DMS114 treated with DMSO at 0.1 percent for 48 hours (cell line): Measurements from ENCODE around the gene PLEKHN1.
"Not testable (repeated sequence)": the region's sequence is repeated elsewhere in the genome, so short reads cannot be mapped to it uniquely, and the experiment has no call there.

Source experiments
- DNase-seq: peaks from one replicate; lab custom pipeline; 2025; ENCODE audit not compliant: unreplicated experiment; lab: John Stamatoyannopoulos, UW

Gene PLEKHN1

DNA sequence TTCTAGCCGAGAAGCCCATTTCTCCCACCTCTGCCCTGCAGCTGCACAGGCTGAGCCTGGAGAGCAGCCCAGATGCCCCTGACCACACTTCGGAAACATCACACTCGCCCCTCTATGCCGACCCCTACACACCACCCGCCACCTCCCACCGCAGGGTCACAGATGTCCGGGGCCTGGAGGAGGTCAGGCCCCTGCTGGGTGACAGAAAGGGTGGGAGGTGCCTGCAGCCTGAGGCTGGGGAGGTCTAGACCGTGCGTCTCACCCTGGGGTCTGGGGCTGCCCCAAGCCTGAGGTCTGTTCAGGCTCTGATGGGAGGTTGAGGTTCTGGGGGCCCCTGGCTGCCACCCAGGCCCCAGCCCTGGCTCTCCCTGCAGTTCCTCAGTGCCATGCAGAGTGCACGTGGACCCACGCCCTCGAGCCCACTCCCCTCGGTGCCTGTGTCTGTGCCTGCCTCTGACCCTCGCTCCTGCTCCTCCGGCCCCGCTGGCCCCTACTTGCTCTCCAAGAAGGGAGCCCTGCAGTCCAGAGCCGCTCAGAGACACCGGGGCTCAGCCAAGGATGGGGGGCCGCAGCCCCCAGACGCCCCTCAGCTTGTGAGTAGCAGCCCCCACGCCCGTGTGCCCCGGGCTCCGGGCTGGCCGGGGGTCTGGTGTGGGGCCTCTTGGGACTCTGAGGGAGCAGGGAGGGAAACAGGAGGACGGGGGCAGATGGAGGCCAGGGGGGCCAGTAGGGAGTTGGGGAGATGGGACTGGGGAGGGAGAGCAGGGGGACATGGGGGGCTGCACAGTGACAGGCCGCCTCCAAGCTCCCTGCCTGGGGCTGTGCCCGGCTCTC is 7.4 kb downstream of the PLEKHN1 start:
- no peak for DNase-seq

DNA sequence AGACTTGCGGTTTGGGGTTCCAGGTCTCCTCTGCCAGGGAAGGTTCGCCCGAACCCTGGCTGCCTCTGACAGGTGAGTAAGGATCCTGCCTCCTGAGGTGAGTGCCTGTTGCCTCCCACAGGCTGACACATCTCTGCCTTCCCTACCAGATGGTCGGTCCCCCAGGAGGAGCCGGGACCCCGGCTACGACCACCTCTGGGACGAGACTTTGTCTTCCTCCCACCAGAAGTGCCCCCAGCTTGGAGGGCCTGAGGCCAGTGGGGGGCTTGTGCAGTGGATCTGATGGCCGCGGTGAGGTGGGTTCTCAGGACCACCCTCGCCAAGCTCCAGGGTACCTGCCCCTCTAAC is 8.0 kb downstream of the PLEKHN1 start:
- no peak for DNase-seq

DNA sequence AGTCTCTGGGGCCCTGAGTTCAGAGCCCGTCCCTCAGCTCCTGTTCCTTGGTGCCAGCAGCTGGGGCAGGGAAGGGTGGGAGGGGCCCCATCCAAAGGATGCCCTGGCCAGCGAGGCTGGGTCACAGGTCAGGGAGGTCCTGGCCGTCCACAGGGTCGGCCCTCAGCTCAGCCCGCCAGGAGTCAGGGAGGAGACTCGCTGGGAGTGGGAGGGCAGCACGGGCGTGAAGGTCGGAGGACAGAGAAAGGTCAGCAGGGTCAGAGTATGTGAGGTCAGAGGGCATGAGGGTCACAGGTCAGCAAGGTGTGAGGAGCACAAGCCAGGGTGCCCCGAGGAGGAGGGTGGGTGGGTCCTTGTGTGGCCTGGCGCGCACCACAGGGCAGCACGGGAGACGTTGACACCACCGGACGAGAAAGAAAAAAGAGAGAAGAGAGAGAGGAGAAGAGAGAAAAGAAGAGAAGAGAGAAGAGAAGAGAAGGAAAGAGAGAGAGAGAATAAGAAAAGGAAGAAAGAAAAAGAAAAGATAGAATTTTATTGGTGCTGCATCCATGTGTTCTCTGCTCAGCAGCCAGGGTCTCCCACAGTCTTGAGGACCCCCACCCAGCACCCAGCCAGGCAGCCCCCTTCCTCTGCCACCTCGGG is 8.5 kb downstream of the PLEKHN1 start:
- no peak for DNase-seq

DNA sequence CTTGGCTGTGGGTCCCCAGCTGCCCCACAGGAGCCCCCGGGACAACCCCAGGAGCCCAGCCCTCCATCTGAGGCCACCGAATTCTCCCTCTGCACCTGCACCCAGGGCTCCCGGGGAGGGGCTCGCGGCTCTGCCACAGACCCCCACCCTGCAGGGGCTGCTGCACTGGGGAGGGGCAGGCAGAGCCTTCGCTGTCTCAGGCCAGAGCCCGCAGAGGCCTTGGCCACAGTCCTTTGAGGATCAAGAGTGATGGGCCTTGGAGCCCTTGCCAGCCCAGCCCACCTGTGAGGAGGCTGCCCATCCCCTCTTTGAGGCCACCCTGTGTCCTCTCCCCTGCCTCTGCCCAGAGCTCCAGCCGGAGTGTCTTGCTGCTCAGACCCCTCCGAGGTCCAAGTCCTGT is 9.1 kb downstream of the PLEKHN1 start:
- DNase-seq = no peak

DNA sequence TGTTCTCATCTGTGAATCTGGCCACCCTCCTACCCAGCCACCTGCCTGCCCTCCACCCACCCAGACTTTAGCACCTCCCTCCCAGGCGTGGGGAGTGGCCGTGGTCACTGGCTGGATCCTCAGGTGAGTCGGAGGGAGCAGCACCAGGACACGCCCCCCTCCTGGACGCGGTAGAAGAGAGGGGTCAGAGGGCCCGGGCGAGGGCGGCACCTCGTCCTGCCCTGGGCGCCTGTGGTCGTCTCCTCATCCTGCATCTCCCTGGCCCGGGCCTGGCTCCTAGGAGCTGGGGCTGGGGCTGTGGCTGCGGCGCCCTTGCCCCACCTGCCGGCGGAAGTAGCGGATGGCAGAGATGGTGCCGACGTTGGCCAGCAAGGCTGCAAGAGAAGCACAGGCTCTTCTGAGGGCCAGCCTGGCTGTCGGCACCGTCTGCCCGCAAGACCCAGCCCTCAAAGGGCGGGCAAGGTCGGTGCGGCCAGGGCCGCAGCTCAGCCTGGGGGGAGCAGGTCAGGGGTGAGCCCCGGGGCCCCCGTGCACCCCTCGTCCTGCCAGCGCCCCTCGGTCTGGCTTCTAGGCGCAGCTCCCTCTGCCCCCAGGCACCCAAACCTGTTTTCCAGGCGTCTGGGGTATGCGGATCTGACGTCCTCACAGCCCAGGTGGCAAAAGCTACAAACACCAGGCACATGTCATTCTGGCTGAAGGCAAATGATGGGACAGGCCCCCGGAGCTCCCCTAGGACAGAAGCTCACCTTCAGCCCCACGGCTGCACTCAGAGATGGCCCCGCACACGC is 9.8 kb downstream of the PLEKHN1 start:
- DNase-seq = peak; percentile 63

DNA sequence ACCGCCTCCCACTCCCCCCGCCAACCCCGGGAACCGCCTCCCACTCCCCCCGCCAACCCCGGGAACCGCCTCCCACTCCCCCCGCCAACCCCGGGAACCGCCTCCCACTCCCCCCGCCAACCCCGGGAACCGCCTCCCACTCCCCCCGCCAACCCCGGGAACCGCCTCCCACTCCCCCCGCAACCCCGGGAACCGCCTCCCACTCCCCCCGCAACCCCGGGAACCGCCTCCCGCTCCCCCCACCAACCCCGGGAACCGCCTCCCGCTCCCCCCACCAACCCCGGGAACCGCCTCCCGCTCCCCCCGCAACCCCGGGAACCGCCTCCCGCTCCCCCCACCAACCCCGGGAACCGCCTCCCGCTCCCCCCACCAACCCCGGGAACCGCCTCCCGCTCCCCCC is 10.5 kb downstream of the PLEKHN1 start:
- DNase-seq = not testable (repeated sequence)

DNA sequence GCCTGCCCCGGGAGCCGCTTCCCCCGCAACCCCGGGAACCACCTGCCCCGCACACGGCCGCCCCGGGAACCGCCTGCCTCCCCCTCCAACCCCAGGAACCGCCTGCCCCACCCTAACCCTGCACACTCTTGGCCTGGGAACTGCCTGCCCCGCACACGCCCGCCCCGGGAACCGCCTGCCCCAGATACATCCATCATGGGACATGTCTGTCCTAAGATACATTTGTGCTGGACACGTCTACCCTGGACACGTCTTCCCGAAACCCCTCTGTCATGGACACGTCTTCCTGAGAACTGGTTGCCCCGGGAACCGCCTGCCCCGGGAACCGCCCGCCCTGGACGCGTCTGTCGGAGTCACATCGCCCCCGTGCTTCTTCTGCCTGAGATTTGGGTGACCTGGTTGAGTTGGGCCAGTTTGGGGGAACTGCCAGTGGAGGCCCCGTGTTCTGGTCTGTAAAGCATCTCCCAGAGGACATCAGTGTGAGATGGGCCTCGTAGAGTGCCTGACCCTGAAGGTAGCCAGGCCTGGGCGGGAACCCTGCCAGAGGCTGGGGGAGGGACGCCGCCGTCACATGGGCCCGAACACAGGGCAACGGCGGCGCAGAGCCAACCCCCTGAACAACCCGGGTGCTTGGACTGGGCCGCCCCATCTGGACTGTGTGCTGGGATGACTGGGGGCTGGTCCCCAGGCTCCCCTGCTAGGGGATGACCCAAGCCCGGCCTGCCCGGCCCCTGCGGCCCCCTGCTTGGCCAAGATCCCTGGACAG is 12.0 kb downstream of the PLEKHN1 start:
- DNase-seq = no peak

DNA sequence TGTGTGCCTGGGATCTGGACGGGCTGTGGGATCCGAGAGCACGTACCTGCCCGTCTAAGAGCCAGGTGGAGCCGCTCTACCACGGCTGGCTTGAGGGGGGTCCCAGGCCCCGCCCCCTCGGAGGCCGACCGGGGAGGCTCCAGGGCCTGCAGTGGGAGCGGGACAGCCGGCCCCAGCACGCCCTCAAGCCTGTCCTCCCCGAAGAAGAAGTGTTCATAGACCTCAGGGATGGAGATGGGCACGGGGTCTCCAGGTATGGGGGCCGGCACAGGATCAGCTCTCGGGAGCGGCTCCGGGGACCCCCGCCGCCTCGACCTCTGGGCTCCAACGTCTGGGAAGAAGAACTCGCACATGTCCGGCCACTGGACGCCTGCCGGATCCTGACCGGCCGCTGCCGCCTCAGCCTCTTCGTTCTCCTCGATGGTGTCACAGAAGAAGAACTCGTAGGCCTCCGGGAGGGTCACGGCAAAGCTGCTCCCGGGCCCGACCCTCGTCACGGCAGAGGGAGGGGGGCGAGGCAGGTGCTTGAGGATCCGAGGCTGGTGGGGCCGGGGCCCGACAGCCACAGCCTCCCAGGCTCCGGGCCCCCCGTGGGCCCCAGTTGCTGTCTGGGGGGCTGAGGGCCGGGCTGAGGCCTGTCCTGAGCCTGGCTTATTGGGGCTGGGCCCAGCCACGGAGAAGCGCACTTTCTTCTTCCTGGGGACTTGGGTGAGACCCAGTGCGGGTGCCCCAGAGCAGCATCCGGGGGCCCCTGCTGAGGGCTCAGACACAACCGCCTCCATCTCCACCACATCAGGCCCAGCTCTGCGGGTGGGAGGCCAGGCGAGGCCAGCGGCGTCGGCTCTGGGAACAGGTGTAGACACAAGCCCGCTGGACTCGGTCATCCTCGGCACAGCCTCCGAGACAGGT is 12.8 kb downstream of the PLEKHN1 start:
- DNase-seq = no peak

DNA sequence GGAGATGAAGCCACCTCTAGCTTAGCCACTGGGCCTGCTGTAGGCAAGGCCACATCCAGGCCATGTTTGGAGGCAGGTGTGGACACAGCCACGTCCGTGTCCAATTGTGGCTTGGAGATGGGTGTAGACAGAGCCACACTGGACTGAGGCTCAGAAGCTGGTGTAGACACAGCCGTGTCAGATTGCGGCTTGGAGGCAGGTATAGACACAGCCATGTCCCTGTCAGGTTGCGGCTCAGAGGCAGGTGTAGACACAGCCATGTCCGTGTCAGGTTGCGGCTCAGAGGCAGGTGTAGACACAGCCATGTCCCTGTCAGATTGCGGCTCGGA is 13.4 kb downstream of the PLEKHN1 start:
- no peak for DNase-seq

DNA sequence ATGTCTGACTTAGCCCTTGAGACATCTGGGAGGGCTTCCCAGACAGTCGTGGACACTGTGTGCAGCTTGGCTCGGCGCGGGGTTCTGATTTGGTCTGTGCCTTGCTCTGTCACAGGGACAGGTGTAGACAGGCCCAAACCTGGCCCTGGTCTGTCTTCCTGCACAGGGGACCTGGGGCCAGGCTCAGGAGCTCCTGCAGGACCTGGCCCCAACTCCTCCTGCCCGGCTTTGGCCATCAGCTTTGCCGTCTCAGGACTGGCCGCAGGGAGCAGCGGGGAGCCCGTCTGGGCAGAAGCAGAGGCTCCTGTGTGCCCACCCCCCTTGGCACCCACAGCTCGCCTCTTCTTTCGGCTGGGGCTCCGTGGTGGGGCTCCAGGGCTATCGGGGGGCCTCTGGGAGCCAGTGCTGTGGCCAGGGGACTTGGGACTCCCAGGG is 13.9 kb downstream of the PLEKHN1 start:
- no peak for DNase-seq

DNA sequence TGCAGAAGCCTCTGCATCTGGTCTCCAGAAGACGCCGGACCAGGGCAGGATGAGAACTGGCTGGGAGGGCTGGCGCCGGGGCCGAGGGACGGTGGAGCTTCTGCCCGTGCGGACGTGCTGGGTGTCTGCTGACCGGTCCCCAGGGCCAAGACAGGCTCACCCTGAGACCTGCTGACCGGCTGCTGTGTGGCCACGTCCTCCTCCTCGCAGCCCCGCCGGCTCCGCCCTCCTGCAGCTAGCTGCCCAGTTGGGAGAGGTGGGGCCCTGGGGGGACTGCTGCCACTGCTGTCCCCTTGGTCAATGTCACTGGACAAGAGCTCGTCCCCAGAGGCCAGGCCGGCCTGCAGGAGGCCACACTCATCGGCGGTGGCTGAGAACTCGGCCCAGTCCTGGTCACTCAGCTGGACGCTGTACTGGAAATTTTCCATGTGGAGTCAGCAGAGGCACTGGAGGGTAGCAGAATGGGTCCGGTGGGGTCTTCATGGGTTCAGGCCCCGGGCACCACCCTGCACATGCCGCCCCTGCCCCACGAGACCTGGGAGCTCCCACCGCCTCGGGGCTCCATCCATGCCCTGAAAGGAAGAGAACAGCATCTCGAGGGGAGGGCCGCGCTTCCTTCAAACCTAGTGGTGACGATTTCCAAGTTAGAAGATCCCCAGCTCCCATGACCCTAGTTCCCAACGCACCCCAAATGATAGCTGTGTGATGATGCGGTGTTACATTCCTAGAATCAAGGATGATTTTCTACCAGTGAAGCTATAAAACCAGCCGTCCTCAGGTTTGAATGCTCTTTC is 14.5 kb downstream of the PLEKHN1 start:
- DNase-seq = no peak

DNA sequence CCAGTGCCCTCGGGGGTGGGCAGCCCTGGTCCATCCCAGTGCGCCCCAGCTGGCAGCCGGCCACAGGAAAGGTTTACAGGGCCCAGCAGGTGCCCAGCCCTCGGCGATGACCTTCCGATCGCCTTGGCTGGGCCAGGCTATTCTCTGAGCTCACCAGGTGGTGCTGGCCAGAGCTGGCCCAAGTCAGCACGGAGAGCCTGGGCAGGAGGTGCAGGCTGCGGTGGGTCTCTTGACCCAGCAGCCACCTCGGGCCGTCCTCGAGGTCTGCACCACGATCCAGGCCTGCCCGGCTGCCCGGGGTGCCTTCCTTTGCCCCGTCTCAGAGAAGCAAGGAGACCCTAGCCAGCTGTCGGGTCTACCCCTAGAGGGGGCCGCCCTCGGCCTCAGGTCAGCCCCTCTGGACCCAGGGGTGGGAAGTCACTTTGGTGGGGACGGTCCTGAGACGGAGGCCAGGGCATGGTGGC is 15.2 kb downstream of the PLEKHN1 start:
- DNase-seq = no peak

DNA sequence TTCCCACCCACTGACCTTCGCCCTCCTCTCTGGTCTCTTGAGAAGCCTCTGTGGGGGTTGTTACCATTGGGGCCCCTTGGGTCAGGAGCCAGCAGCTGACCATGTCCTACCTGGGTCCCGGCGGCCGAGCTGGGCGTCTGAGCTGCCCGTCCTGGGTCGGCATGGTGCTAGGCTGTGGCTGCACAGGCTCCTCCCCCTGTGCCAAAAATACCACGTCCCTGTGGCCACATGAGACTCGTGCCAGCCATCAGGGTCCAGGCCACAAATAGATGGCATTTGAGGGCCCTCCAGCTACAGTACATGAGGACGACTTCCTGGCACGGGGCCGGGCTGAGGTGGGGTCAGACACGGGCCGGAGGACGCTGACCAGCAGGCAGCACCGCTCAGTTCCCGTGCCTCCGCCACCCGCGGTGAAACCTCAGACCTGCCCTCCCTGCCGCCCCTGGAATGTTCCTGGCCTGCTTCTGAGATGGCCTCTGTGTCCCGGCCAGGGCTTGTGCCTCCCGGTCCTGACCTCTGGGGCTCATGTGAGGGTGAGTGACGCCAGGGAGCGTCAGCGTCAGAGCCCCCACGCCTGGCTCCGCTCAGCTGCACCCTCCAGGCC is 15.8 kb downstream of the PLEKHN1 start, which contains the start of gene PERM1:
TSS of gene PERM1 (minus strand) at position 139 of the 604 bp plus-strand sequence. CDS start 1,064 bp downstream, outside the sequence.
- no peak for DNase-seq

DNA sequence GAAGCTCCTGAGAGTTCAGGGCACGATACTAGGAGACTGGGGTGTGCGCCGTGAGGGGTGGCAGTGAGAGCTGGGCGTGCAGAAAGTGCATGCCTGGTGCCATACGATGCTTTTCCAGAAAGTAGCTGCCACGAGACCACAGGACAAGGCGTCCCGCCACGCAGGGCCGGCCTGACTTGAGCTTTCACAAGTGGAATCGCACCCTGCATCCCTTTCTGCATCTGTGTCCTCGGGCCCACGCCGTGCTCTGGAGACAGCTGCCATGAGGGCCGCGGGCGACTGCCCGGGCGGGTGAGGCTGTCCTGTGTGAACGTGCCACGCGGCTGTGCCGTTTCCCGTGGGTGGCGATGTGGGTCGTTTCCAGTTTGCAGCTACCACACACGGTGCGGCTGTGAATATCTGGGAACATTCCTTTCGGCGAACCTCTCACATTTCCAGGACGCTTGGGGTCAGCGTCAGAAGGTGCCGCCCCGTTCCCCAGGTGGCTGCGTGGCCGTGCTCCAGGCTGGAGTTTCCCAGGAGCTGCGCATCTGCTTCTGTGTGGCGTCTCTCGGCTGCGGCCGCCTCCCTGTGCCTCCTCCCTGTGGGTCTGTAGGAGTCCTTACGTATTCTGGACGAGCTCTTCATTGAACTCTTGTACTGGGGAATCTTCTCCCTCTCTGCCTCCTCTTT is 16.6 kb downstream of the PLEKHN1 start:
- no peak for DNase-seq

DNA sequence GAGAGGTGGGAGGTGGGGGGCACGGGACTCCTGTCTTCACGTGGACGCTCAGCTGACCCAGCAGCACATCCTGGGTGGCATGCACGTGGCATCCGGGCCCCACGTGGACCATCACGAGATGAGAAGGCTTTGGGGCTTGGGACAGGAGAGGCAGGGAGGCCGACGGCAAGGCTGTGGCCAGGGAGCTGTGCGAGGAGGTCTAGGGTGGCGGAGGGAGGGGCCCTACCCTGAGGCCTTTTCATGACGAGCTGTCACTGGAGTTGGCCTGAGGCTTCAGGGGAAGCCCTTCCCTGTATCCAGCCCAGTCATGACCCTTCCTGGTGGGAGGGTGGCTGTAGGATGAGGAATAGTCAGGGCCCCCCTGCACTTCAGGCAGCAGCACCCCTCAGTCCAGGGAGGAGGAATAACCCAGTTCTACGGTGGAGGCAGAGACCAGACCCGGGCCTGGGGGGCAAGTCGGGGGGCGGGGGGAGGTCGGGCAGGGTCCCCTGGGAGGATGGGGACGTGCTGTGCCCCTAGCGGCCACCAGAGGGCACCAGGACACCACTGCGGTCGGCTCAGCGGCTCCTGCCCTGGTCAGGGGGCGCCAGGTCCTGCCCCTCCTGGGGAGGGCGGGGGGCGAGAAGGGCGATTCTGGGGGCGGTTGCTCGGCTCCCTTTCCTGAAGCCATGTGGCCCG is 17.7 kb downstream of the PLEKHN1 start:
- no peak for DNase-seq

DNA sequence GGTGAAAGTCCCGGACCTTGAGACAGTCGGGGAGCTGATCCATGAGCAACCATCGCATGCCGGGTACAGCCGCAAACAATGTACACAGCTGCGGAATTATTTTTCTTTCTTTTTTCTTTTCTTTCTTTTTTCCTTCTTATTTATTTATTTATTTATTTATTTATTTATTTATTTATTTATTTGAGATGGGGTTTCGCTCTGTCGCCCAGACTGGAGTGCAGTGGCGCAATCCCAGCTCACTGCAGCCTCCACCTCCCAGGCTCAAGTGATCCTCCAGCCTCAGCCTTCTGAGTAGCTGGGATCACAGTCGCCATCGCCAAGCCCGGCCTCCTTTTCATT is 18.2 kb downstream of the PLEKHN1 start:
- no peak for DNase-seq

DNA sequence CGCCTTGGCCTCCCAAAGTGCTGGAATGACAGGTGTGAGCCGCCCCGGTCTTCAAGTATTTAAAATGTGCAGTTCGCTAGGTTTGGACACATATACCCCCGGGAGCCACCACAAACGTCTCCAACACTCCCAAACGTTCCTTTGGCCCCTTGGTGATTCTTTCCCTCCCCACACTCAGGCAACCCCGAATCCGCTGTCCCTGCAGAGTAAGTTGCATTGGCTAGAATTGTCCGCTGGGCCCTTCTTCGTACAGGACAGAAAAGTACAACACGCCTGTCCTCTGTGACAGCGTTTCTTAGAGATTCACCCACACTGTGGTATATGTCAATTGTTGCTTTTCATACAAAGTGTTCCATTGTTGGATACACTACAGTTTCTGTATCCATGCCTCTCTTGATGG is 18.8 kb downstream of the PLEKHN1 start:
- DNase-seq = no peak

DNA sequence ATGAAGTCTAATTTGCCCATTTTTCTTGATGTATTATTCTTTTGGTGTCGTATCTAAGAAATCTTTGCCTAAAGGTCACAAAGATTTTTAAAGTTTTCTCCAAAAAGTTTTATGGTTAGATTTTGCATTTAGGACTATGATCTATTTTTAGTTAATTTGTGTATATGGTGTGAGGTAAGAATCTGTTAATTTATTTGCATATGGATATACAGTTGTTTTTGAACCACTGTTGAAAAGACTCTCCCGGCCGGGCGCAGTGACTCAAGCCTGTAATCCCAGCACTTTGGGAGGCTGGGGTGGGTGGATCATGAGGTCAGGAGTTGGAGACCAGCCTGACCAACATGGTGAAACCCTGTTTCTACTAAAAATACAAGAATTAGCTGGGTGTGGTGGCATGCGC is 21.8 kb downstream of the PLEKHN1 start:
- DNase-seq = not testable (repeated sequence)
